ENCODE data around the gene VCX2.
"Not testable (repeated sequence)": the region's sequence is repeated elsewhere in the genome, so short reads cannot be mapped to it uniquely, and the experiment has no call there.

Gene VCX2

GRCh38 chrX:8121391-8121790 lies 49.7 kb downstream of the VCX2 start:
- DNase-seq (ENCODE audit: low read depth): not testable (repeated sequence)
